HG03565 (cell line): ENCODE results near the gene EIPR1.

Source experiments
- ATAC-seq: cut with Tn5 transposase; IDR thresholded peaks from one replicate; pipeline ENCODE4 v1.9.1; 2021; ENCODE audit warnings: mild to moderate bottlenecking, moderate library complexity; ENCODE audit not compliant: unreplicated experiment

EIPR1 gene

DNA sequence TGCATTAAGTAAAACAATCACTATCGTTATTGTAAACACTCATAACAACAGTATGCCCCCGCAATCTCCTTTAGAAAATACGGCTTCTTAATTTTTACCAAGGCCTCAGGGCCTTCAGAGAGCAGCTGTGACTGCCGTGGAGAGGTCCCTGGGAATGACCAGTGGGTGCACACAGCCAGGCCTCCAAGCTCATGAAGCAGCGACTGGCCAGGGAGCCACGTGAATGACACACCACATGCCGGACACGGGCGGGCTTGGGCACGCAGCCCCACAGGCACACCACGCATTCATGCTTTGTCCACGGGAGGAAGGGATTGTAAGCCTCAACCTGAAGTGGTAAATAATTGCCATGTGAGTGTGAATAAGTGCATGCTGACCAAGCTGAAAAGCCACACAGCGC is 121.0 kb downstream of the EIPR1 start:
- no peak for ATAC-seq

DNA sequence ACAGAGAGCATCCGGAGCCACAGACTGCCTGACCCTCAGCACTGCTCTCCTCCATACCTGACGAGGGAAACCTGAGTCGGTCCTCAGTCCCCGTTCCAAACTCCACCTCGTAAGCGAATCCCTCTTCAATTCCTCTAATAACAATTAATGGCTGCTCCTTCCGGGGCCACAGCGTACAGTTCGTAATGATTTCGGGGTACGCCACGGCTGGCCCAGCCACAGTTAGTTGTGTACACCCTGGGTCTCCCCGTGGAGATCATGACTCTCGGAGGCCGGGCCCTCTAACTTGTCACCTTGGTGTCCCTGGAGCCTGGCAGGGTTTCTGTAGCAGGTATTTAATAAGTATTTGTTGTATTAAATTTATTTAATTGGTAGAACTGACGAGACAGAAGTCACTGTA is 121.5 kb downstream of the EIPR1 start:
- no peak for ATAC-seq

DNA sequence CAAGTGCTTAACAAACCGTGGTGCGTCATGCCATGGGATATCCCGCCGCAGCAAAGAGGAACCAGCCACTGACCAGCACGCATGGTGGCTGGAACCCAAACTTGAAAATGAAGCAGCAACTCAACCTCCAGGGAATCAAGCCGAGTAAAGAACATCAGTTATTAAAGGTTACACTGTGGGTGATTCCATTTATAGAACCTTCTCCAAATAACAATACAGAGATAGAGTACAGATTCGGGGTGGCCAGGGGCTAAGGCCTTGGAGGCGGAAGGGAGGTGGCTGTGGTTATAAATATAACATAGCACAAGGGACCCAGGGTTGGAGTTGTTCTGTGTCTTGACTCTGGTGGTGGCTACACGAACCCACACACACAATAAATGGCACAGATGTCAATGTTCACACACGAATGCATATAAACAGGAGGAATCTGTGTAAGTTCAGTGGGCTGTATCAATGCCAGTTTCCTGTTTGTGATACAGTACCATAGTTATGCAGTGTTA is 123.1 kb downstream of the EIPR1 start:
- peak; percentile 57 for ATAC-seq

DNA sequence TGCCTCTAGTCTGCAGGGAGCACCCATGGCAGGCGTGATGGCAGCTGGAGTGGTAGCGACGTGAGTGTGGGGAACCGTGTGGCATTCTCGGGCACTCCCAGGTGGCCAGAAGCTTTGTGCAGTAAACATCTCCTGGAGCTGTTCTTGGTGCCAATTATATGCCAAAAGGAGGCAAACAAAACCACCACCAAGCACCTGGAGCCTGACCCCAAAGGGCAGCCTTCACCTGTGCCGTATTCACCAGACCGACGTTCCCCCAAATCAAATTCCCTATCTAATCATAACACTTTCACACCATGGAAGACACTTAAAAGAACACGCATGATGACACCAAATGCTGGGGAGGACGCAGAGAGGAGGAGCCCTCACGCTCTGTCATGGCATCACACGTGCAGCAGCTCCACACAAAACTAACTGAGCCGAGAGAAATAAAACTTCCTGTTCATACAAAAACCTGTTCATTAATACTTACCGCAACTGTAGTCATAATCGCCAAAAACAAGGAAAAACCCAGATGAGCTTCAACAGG is 123.6 kb downstream of the EIPR1 start:
- ATAC-seq = no peak

DNA sequence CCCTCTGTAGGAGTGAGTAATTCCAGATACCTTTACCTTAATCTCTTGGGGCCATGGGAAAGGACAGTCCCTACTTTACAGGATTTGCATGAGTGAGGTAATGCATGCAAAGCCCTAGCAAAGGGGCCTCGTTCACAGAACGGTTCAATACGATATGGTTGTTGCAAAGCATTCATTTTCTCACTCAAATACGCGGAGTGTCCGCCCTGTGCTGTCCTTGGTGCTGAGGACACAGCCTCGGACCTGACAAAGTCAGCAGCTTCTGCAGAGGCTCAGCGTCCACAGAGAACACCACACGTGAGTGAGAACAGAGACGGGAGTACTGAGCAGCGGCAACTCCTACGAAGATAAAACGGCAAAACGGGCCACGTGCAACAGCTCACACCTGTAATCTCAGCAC is 125.7 kb downstream of the EIPR1 start:
- ATAC-seq = no peak

DNA sequence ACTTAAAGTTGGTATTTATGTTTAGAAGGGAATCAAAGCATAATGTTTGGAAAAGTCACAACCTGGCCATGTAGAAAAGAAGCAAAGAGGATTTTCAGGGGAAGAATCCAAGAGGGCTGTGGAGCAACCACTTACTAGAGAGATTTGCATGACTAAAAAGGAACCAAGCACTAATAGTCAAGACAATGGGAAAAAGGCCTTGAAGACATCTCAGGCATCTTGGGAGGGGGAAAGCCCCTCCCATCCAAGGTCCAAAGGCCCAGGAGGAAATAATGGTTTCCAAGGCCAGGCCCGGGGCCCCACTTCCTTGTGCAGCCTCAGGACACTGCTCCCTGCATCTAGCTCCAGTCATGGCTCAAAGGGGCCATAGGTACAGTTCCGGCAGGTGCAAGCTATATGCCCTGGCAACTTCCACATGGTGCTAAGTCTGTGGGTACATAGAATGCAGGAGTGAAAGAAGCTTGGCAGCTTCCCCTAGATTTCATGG is 128.1 kb downstream of the EIPR1 start:
- no peak for ATAC-seq

DNA sequence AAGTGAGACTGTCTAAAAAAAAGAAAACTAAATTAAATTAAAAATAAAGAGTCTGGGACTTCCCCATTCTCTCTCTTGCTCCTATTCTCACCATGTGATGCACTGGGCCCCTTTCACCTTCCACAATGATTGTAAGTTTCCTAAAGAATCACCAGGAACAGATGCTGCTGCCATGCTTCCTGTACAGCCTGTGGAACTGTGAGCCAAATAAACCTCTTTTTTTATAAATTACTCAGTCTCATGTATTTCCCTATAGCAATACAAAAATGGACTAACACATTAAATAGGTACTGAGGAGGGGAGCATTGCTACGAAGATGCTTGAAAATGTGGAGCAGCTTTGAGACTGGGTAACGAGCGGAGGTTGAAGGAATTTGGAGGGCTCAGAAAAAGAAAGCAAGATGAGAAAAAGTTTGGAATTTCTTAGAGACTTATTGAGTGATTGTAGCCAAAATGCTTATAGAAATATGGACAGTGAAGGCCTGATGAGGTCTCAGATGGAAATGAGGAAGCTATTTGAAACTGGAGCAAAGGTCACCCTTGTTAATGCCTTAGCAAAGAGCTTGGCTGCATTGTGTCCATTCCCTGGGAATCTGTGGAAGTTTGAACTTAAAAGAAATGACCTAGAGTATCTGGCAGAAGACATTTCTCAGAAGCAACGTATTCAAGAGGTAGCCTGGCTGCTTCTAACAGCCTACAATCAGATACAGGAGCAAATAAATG is 128.7 kb downstream of the EIPR1 start:
- no peak for ATAC-seq

DNA sequence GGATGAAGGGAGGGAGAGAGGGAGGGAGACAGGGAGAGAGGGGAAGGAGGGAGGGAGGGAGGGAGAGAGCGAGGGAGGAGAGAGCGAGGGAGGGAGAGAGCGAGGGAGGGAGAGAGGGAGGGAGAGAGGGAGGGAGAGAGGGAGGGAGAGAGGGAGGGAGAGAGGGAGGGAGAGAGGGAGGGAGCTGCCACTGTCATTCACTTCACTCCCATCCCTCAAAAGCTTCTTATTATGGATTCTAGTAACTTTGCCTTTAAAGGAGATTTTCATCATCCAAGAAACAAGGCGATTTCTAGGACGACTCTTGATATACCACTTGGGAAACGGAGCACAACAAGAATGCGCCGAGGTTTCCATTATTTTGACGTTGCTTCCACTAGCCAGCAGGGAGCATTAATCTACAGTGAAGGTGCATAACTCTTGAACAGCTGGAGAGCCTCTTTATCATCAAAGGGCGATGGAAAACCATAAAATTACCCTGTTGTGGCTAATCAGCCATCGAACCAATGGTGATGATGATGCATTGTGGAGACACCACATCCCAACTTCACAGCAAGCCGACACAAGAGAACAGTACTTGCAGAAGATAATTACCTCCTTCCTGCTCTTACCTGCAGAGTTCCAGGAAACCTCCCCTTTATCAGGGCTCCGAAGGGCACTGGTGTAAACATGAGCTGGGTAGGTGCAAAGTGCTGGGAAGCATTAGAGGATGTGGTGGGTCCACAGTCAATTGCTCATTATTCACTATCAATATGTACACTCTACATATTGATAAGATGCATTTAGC is 130.5 kb downstream of the EIPR1 start:
- no peak for ATAC-seq

DNA sequence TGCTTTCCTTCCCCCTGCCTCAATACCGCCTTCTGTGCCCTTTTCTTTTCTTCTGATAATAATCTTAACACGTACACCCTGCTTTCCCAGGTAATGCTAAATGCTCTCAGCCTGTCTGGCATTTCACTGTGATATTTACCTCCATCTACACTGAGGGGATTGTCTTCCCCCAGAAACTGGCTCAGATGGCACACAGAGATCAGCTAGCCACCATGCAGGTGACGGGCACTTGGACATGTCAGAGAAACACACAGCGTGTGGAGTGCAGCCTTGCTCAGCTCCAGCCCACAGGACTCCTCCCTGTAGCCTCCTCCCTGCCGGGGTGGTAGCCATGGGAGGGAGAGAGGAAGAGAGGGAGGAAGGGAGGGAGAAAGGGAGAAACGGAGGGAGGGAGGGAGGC is 131.2 kb downstream of the EIPR1 start:
- no peak for ATAC-seq

DNA sequence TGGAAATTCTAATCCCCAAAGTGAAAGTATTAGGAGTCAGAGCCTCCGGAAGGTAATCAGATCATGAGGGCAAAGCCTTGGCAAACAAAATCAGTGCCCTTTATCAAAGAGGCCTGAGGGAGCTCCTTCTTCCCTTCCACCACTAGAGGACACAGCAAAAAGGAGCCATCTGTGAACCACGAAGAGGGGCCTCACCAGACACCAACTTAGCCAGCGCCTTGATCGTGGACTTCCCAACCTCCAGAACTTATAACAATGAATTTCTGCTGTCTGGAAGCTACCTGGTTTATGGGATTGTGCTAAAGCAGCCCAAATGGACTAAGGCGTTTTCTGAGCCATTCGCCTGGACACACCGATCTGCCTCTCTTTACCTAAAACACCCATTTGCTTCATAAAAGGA is 133.1 kb downstream of the EIPR1 start:
- no peak for ATAC-seq

DNA sequence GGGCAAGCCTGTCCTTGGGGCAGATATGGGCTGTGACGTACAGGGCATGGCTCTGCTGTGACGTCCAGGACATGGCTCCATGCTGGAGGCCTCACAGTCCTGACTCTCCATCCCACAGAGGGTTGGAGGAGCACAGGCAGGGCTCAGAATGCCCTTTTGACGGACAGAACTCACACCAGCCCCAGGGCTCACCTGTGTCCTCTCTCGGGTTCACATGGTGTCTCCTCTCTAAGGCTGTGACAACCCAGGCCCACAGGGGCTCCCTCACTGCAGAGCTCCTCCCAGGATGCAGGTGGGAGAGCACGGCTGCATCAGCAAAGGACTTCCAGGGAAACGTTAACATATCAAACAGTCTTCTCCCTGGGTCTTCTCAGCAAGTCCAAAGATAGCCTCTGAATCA is 133.8 kb downstream of the EIPR1 start:
- ATAC-seq = no peak

DNA sequence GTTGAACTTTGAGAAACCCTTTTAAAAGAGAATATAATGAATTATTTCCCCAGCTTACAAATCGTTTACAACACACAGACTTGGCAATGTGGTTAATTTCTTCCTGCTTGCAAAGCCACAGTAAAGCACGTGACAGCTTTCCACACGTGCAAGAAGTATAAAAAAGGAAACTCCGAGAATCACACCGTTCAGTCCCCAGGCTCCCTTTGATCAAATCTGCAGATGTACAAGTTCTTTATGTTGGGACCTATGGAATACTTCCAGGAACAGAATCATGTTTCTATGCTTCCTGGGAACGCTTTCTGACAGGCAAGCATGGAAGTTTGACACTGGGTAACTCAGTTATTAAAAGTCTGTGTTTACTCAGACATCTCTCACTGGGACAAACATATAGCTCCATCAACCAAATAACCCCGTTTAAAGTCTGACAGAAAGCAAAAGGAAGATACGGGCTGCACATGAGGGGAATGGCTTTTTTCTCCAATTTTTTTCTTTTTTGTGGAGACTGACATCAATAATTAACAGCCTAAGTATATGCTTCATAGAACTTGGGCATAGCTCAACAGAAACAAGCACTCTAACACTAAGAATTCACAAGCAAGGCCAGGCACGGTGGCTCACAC is 134.8 kb downstream of the EIPR1 start:
- peak; percentile 76 for ATAC-seq

DNA sequence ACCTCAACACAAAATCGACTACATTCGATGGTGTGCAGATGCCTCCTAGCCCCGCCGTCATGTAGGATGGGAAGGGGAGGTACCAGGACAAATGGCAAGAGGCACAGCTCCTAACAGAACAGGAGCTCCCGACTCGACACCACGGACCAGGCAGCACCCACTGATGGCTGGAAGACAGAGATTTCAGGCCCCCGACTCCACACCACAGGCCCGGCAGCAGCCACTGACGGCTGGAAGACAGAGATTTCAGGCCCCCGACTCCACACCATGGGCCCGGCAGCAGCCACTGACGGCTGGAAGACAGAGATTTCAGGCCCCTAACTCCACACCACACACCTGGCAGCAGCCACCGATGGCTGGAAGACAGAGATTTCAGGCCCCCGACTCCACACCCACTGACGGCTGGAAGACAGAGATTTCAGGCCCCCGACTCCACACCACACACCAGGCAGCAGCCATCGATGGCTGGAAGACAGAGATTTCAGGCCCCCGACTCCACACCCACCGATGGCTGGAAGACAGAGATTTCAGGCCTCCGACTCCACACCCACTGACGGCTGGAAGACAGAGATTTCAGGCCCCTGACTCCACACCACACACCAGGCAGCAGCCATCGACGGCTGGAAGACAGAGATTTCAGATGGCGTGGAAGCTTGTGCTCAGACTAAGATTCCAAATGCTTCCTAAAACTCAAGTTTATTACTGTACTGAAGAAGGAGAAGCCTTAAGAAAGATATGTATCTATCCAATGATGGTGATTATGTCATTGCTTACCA is 135.5 kb downstream of the EIPR1 start:
- ATAC-seq = no peak

DNA sequence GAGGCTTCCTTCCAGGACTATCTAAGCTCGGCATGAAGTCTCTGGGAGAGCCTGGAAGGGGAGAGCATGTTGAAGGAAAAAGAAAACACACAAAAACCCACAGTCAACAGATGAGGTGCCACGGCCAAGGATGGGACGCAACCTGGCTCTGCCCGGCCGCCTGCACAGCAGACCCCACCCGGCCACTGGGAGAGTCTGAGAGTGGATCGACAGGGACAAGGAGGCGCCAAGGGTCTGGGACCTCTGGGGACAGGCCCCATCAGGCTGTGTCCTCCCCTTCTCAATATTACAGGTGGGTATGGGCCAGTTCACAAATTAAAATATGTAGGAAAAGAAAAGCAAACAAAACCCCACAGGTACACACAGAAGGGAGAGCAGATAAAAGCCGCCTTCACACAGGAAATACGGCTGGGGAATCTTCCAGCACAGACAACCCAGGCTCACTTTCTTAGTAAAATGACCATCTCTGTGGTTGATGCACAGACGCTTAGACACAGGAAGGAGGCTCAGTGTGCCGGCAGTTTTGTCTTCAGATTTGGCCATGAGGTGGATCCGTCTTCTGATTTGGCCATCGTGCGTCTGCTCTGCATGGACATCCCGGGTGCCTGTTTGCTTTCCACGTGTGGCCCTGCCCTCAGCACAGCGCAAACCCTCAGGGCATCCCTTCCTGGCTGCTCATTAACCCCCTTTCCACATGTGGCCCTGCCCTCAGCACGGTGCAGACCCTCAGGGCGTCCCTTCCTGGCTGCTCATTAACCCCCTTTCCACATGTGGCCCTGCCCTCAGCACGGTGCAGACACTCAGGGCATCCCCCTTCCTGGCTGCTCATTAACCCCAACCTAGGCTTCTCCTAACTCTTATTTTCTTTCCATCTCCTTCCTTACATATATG is 138.4 kb downstream of the EIPR1 start:
- peak; percentile 54 for ATAC-seq

DNA sequence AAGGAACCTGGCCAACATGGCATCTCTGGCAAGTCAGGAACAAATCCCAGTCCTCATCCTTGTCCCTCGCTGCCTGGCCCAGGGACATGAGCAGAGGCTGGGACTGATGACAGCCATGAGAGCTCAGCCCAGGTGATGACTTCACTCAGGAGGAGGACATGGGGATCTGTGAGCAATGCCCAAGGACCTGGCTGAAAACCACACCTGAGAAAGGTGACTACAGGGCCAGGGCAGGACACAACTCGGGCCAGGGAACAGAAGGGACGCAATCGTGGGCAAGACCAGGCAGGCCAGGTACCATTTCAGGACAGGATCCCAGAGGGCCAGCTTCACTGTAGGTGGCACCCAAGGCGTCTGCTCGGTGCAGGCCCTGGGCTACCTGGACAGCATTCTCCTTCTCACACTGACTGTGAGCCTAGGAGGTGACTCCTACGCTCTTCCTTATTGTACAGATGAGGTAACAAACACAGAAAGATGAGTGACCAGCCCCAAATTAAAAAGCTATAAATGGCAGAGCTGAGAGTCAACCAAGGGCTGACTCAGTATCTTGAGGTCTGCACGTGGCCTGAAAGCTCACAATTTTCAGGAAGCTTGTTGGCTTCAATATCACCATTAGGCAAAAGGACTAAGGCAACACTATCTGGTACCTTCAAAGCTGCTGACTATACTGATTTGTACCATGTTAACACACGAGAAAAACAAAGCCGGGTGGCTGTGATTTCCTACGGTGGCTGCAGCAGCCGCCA is 141.1 kb downstream of the EIPR1 start:
- ATAC-seq = no peak

DNA sequence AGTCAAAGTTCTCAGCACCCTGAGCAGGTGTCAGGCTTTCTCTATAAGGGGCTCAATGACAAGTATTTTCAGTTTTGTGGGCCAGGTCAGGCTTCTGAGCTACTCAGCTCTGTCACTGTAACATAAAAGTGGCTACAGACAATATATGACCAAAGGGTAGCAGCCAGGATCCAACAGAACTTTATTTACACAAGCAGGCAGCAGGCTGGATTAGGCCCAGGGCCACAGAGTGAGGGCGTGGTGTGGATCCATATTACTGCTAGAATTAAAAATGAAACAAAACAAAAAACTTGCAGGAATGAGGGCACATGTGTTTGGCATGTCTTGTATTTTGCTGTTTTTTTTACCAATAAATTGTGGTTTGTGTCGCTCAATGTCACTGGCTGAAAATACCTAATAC is 143.7 kb downstream of the EIPR1 start:
- no peak for ATAC-seq

DNA sequence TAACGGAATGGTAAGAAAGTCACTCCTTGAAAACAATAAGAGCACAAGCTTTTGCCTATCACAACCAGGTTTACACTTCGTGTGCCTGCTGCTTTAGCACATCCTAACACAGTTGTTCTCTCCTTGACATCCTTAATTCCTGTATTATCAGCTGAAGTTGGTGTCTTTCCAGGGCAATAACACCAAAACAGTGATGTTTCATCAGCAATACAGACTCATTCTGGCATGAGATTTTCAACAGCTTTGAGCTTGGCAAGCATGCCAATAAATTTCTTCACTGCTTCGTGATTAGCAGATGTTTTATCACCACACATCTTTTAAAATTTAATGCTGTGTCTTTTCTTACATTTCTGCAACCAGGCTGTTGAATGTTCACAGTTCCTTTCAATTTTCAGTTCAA is 148.4 kb downstream of the EIPR1 start:
- no peak for ATAC-seq

DNA sequence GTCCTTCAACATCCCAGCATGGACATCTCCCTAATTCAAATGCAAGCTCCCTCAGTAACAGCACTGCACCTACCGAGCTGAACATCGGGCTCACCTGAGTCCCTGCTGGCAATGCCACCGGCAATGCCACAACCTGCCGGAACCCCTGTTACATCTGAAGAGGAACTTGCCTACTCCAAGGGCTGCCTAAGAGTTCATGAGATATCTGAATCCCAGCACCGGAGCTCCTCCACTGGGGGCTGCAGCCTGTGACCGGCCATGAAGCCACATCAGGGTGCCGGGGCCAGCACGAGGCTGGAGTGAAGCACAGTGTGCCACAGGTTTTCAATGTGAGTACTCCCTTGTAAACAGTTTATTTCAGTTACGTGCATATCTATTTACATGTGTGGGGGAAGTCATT is 152.9 kb downstream of the EIPR1 start:
- no peak for ATAC-seq
